Esophagus muscularis mucosa (tissue), 4 donors: ENCODE measurements around the gene FERMT3.

Experiments
- CTCF ChIP-seq, 3 experiments: fragments of 200-600 bp in 2 of 3; fragments of 450-650 bp in 1 of 3; sonication (generic) in 2 of 3; IDR thresholded peaks; one replicate each; pipeline ENCODE4 v1.5.1; 2017 to 2019; ENCODE audit warnings: antibody characterized with exemption in 3 of 3, mild to moderate bottlenecking in 2 of 3, moderate library complexity in 1 of 3
- EP300 ChIP-seq: sonication (generic); formaldehyde crosslinking; IDR thresholded peaks from one replicate; pipeline ENCODE4 v1.6.1; 2017; ENCODE audit warnings: antibody characterized with exemption
- POLR2A ChIP-seq: fragments of 450-650 bp; IDR thresholded peaks from one replicate; pipeline ENCODE4 v1.6.1; 2017; ENCODE audit warnings: antibody characterized with exemption, moderate library complexity, mild to moderate bottlenecking, low read depth

GRCh38 chr11:64235437-64236161 is 29.1 kb downstream of the FERMT3 start:
- no peak for TF ChIP-seq CTCF (IDR thresholded peaks at IDR 0.05)
- TF ChIP-seq EP300 = no peak
- TF ChIP-seq POLR2A = no peak
